Heart right ventricle (tissue), 16 donors: ENCODE measurements around the gene PROB1. TPM values are rescaled to one million over a fixed set of nuclear protein-coding genes. Genes with fewer than 3 reads are reported as not detected.
"Not testable (repeated sequence)": the region's sequence is repeated elsewhere in the genome, so short reads cannot be mapped to it uniquely, and the experiment has no call there.

Experiments used
- ATAC-seq, 8 donors: fragments of 200-7000 bp; cut with Tn5 transposase; one replicate each; pipeline ENCODE4 v1.9.1; 2020; ENCODE audit warnings: mild to moderate bottlenecking in 8 of 8, moderate library complexity in 8 of 8, moderate number of reproducible peaks in 1 of 8
- DNase-seq, 2 donors: peaks; one replicate each; pipeline ENCODE4 v3.0.0-alpha.2; 2020
- H3K27ac ChIP-seq, 10 donors: fragments of 200-600 bp; sonication (generic) in 2 of 10; one replicate each; pipeline versions ENCODE4 v1.5.0 to v1.8.0; 2020 to 2022; ENCODE audit warnings: mild to moderate bottlenecking in 3 of 10
- H3K27me3 ChIP-seq, 7 donors: fragments of 200-600 bp; one replicate each; pipeline ENCODE4 v1.8.0; 2021 to 2022; ENCODE audit warnings: mild to moderate bottlenecking in 2 of 7
- H3K36me3 ChIP-seq, 9 donors: fragments of 200-600 bp; sonication (generic) in 1 of 9; one replicate each; pipeline versions ENCODE4 v1.5.0 to v1.8.0; 2020 to 2022; ENCODE audit warnings: mild to moderate bottlenecking in 2 of 9
- H3K4me1 ChIP-seq, 9 donors: fragments of 200-600 bp; sonication (generic) in 1 of 9; one replicate each; pipeline versions ENCODE4 v1.5.0 to v1.8.0; 2020 to 2022; ENCODE audit warnings: mild to moderate bottlenecking in 4 of 9
- H3K4me3 ChIP-seq, 10 donors: fragments of 200-600 bp; sonication (generic) in 2 of 10; one replicate each; pipeline versions ENCODE4 v1.5.0 to v1.8.0; 2020 to 2022; ENCODE audit warnings: mild to moderate bottlenecking in 7 of 10, moderate library complexity in 2 of 10
- H3K9me3 ChIP-seq, 11 donors: fragments of 200-600 bp in 10 of 11; sonication (generic) in 2 of 11; one replicate each; pipeline versions ENCODE4 v1.5.0 to v1.8.0; 2013 to 2022; ENCODE audit warnings: mild to moderate bottlenecking in 2 of 11, control low read depth in 1 of 11, moderate library complexity in 1 of 11
- CTCF ChIP-seq, 9 donors: fragments of 200-600 bp; sonication (generic) in 2 of 9; IDR thresholded peaks; one replicate each; pipeline versions ENCODE4 v1.5.0 to v1.8.0; 2021 to 2022; ENCODE audit warnings: antibody characterized with exemption in 9 of 9, mild to moderate bottlenecking in 5 of 9, moderate library complexity in 1 of 9
- WGBS, 2 donors: extraction: QIAGEN DNeasy Blood & Tissue Kit; methylation state at CpG; one replicate each; pipeline ENCODE4 v1.1.7; 2013; ENCODE audit warnings: inconsistent platforms in 1 of 2; 5-methylcytosine and 5-hydroxymethylcytosine counted together
- intact Hi-C, 10 donors: fragments of 100-400 bp; cut with DNase I; formaldehyde crosslinking; loops; one replicate each; pipeline versions ENCODE4 v1.11.1 to v1.14.2; 2022
- polyA plus RNA-seq, 2 donors: library from polyadenylated mRNA; stranded (reverse); fragments of 200-250 nt; gene quantifications; one replicate each; pipeline ENCODE4 v1.2.3, GENCODE V29; 2013
- total RNA-seq, 10 donors: library from RNA; stranded (reverse); fragmentation: NEBNext Ultra II Directional in 3 of 10; extraction: Animal tissue kit (Norgen Biotek cat#: 25700) in 3 of 10; gene quantifications; one replicate each; pipeline versions ENCODE4 v1.2.1 to v1.2.4, GENCODE V29; 2021 to 2023
- donor health status: Arrhythmogenic right ventricular cardiomyopathy.
- donor health status: ischemic (EF 13 %, LVEDD 7.1; RV severe dilation, severe dysfunction).
- donor health status: healthy with polysubstance abuse.
- donor health status: DM: no; HTN: yes; CAD: no.
- donor health status: DM: no; HTN: no; CAD: no.
- donor health status: ischemic (EF 25% LVEDD 6.9; RV normal size, moderate dysfunction).
- donor health status: ischemic (EF 25% LVEDD 5.7; RV mildly dilated, moderate dysfunction).
- donor health status: healthy.
- donor health status: DM: yes; HTN: yes; CAD: no.
- donor health status: Ischemic cardiomyopathy.
- donor health status: ischemic (EF 35%, LVEDD 5.7; RV mildly dilated, moderate dysfunction).
- donor health status: nonischemic (EF 11% LVEDD 7.7; RV severe dilation, severe dysfunction).
- donor health status: DM: yes; HTN: yes; CAD: no.
- donor health status: PGD.
- donor health status: ischemic (EF 29% LVEDD 5.4; RV normal size, mild dysfunction).
- donor health status: nonischemic (EF 23%, LVEDD 6.1; RV moderate dilation, normal function).

Gene PROB1
- total and polyA plus RNA-seq, 12 donors, result 12.2 to 64.8 (median 33.8) TPM

GRCh38 chr5:139413963-139414362, 19.1 kb upstream of the PROB1 start:
- H3K9me3 ChIP-seq, result no peaks in the 10 kb centered on the region
- DNase-seq (no peak), ATAC-seq (no peak)
- peaks cover 37 to 70% (median 65%) of the 10 kb centered on the region in 9 donors for H3K4me1 ChIP-seq
- no peak overlapping the region for H3K4me3 ChIP-seq
- WGBS, 2 donors, result 75 to 80% methylated on average over 6 of the region's 6 CpGs
- peaks cover 0 to 55% (median 0%) of the 10 kb centered on the region in 9 donors for H3K36me3 ChIP-seq
- TF ChIP-seq CTCF (IDR thresholded peaks at IDR 0.05), result no peak
- H3K27me3 ChIP-seq, result no peaks in the 10 kb centered on the region
- intact Hi-C loops, result no loop called here
- peak overlapping the region in 9 of 10 donors; percentile 68 to 93 (median 89) for H3K27ac ChIP-seq

- ATAC-seq (no peak), DNase-seq (no peak)
- H3K9me3 ChIP-seq, result no peaks in the 10 kb centered on the region
- no peaks in the 10 kb centered on the region for H3K27me3 ChIP-seq
- intact Hi-C loops, result no loop called here
- 96 to 97% methylated on average over 6 of the region's 6 CpGs for WGBS, 2 donors
- no peak for TF ChIP-seq CTCF (IDR thresholded peaks at IDR 0.05)
- peak overlapping the region in 5 of 10 donors; percentile 74 to 93 (median 91) for H3K27ac ChIP-seq
- H3K36me3 ChIP-seq, result peaks cover 0 to 47% (median 0%) of the 10 kb centered on the region in 9 donors
- H3K4me1 ChIP-seq, result peaks cover 31 to 62% (median 57%) of the 10 kb centered on the region in 9 donors
- no peak overlapping the region for H3K4me3 ChIP-seq
These were observed 18.2 kb upstream of the PROB1 start for GRCh38 chr5:139413153-139413552.

DNA sequence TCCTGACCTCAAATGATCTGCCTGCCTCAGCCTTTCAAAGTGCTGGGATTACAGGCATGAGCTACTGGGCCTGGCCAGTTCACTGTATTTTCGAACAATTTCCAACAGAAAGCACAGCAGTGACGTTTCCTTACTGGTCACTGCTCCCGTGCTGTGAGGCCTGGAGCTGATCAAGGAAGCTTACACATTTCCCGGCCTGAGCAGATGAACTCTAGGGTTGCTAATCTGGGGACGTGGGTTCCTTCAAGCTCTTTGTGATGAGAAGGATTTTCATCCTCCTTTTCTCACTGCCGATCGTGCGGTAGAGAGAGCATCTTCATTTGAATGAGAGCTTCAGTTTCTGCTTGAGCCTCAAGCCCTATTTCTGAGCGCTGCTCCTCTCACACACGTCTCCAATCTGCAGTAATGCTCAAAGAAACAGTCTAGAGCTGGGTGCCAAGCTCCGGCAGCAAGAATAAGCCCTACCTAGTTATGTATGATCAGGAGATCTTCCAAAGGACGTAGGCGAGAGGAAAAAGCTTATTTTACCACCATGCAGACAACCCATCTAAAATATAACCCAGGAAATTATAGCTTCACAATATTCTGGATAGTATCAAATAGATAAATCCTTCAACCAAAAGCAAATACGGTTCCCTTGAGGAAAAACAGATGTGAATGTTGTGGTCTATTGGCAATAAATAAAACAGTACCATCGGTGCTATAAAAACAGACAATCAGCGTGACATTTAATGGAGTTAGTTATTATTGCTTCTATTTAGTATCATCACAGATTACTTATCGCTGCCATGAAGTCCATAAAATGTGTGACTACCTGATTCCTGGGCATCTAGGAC, 16.3 kb upstream of the PROB1 start:
- WGBS, 2 donors, result 62 to 70% methylated on average over 17 of the region's 17 CpGs
- no peak overlapping the region for H3K4me3 ChIP-seq
- peaks cover 17 to 48% (median 37%) of the 10 kb centered on the region in 9 donors for H3K4me1 ChIP-seq
- H3K27ac ChIP-seq, result peak overlapping the region in 7 of 10 donors; percentile 1 to 36 (median 8)
- no peaks in the 10 kb centered on the region for H3K27me3 ChIP-seq
- DNase-seq (no peak), ATAC-seq (no peak)
- peaks cover 0 to 37% (median 0%) of the 10 kb centered on the region in 9 donors for H3K36me3 ChIP-seq
- no peaks in the 10 kb centered on the region for H3K9me3 ChIP-seq
- no peak for TF ChIP-seq CTCF (IDR thresholded peaks at IDR 0.05)
- intact Hi-C loops, result no loop called here

- intact Hi-C loops, result no loop called here
- ATAC-seq (no peak), DNase-seq (no peak)
- H3K4me3 ChIP-seq, result no peak overlapping the region
- peak overlapping the region in 5 of 10 donors; percentile 1 to 36 (median 7) for H3K27ac ChIP-seq
- H3K9me3 ChIP-seq, result no peaks in the 10 kb centered on the region
- no peak for TF ChIP-seq CTCF (IDR thresholded peaks at IDR 0.05)
- 61 to 62% methylated on average over 6 of the region's 6 CpGs for WGBS, 2 donors
- peaks cover 0 to 37% (median 0%) of the 10 kb centered on the region in 9 donors for H3K36me3 ChIP-seq
- peaks cover 9 to 40% (median 29%) of the 10 kb centered on the region in 9 donors for H3K4me1 ChIP-seq
- no peaks in the 10 kb centered on the region for H3K27me3 ChIP-seq
These were observed 15.5 kb upstream of the PROB1 start for GRCh38 chr5:139410121-139410992.

DNA sequence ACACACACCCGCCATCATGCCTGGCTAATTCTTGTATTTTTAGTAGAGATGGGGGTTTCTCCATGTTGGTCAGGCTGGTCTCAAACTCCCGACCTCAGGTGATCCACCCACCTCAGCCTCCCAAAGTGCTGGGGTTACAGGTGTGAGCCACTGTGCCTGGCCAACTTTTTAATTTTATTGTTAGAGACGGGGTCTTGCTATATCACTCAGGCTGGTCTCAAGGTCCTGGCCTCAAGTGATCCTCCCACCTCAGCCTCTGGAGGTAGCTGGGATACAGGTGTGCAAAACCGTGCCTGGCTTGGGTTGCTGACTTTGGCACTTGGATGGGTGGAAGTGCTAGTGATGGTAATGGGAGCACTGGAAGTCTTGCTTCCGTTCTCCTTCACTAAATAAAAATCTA, 14.2 kb upstream of the PROB1 start:
- WGBS, 2 donors, result 81 to 91% methylated on average over 5 of the region's 5 CpGs
- ATAC-seq, DNase-seq, H3K4me3 ChIP-seq, H3K27me3 ChIP-seq, H3K9me3 ChIP-seq, intact Hi-C loops, H3K27ac ChIP-seq: not testable (repeated sequence)
- Histone ChIP-seq H3K4me1 (peaks cover 0 to 36% (median 24%) of the 10 kb centered on the region in 9 donors), H3K36me3 (peaks cover 0 to 37% (median 0%) of the 10 kb centered on the region in 9 donors)
